Measurements from ENCODE around the gene ASCC1. TPM values are rescaled to one million over a fixed set of nuclear protein-coding genes. Genes with fewer than 3 reads are reported as not detected.

ASCC1 gene
- total RNA-seq, 1 experiment from 2014 or later: 40.2 TPM

DNA sequence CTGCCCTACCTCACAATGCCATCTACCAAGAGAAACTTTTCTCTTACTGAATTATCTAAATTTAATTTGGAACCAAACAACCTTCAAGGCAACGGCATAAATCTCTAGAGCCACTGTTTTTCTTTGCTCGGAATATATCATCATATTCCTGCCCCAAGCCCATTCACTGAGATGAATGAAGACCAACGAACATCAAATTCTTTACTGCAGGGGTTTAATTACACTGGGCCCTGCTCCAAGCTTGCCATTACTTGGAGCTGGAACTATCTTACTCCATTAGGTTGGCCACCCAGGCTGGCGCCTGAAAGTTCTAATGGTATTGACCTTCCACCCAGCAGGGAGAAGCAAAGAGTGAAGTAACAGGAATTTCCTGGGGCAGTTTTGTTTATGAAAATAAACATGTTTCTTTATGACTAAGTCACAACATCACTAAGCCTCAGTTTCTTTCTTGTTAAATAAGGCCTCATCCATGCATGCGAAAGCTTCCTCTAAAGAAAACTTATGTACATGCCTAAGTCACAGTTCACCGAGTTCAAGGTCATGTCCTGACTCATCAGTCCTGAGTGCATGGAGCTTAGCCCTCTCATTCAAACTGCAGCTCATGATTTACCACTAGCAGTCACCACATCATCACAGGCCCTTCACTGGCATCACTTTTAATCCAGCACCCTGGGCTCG lies 42.3 kb downstream of the ASCC1 start:
- Histone ChIP-seq H3K9me3 (ENCODE audit: low read depth, low read length, poor library complexity, severe bottlenecking) (no peaks in the 10 kb centered on the region), H3K27me3 (replicated peaks; ENCODE audit: insufficient read depth, low read depth, low read length, poor library complexity) (no peaks in the 10 kb centered on the region), H3K36me3 (ENCODE audit: insufficient read depth, low read length, poor library complexity, severe bottlenecking) (no peaks in the 10 kb centered on the region), H3K4me1 (ENCODE audit: insufficient read depth, low read length, poor library complexity, severe bottlenecking) (peaks cover 45% of the 10 kb centered on the region), H3K27ac (ENCODE audit: low read depth, low read length, poor library complexity, severe bottlenecking) (peak overlapping the region; percentile 72), H3K4me3 (ENCODE audit: low read depth, low read length, poor library complexity, severe bottlenecking) (no peak overlapping the region)
- peak; percentile 84 for DNase-seq (ENCODE audit: low spot score)
- no TSS peak for BruUV-seq (replicated peaks)
- intact Hi-C loops (cut with micrococcal nuclease; ENCODE audit: unreplicated experiment): no loop called here
- CTCF ChIA-PET: interaction anchor here (0.6 to 1.6 kb wide), 2 partner anchors 9 to 48 kb away, joined by 3 to 4 read pairs; no protein-coding TSS in a partner anchor
- POLR2A ChIA-PET (ENCODE audit: low non-redundant PET): interaction anchor here (0.7 to 1.1 kb wide), 2 partner anchors 13 to 1055 kb away, joined by 3 read pairs; no protein-coding TSS in a partner anchor
- TF ChIP-seq CTCF (conservative IDR thresholded peaks at IDR 0.05; ENCODE audit: low read depth, low read length) (no peak), EZH2 (IDR thresholded peaks at IDR 0.05; ENCODE audit: borderline replicate concordance, low read depth, low read length, poor library complexity, severe bottlenecking) (no peak)

DNA sequence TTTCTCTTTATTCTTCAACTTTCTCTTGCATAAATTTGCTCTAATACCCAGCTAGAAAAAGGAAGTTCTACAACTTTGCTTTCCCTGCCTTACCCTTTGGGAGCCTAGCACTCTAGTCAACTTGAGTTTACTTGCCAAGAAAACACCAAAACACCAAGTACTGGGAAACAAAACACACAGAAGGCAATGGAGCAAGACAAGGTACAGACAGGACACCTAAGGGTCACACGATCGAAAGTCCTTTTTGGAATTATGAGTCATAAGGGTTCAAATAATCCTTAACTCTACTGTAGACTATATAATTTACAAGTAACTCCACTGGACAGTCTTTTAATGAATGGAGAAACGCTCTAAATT lies 42.8 kb downstream of the ASCC1 start:
- Histone ChIP-seq H3K27me3 (replicated peaks; ENCODE audit: insufficient read depth, low read depth, low read length, poor library complexity) (no peaks in the 10 kb centered on the region), H3K4me1 (ENCODE audit: insufficient read depth, low read length, poor library complexity, severe bottlenecking) (peaks cover 45% of the 10 kb centered on the region), H3K27ac (ENCODE audit: low read depth, low read length, poor library complexity, severe bottlenecking) (peak overlapping the region; percentile 72), H3K9me3 (ENCODE audit: low read depth, low read length, poor library complexity, severe bottlenecking) (no peaks in the 10 kb centered on the region), H3K4me3 (ENCODE audit: low read depth, low read length, poor library complexity, severe bottlenecking) (no peak overlapping the region), H3K36me3 (ENCODE audit: insufficient read depth, low read length, poor library complexity, severe bottlenecking) (no peaks in the 10 kb centered on the region)
- BruUV-seq (replicated peaks): no TSS peak
- TF ChIP-seq EZH2 (IDR thresholded peaks at IDR 0.05; ENCODE audit: borderline replicate concordance, low read depth, low read length, poor library complexity, severe bottlenecking): no peak
- TF ChIP-seq CTCF (conservative IDR thresholded peaks at IDR 0.05; ENCODE audit: low read depth, low read length): no peak
- intact Hi-C loops (cut with micrococcal nuclease; ENCODE audit: unreplicated experiment): no loop called here
- ChIA-PET POLR2A (ENCODE audit: low non-redundant PET) (no interaction called here), CTCF (interaction anchor here (1.6 kb wide), 1 partner anchor 47 kb away, joined by 4 read pairs; no protein-coding TSS in a partner anchor)
- peak; percentile 24 for DNase-seq (ENCODE audit: low spot score)

DNA sequence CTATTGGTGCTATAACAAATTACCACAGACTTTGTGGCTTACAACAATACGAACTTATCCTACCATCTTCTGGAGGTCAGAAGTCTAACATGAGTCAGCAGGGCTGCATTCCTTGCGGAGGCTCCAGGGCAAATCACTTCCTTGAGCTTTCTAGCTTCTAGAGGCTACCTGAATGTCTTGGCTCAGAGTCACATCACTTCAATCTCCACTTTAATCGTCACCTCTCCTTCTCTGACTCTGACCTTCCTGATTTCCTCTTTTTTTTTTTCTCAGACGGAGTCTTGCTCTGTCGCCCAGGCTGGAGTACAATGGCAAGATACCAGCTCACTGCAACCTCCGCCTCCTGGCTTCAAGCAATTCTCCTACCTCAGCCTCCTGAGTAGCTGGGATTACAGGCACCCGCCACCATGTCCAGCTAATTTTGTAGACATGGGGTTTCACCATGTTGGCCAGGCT lies 44.9 kb downstream of the ASCC1 start:
- no peaks in the 10 kb centered on the region for H3K27me3 ChIP-seq (replicated peaks; ENCODE audit: insufficient read depth, low read depth, low read length, poor library complexity)
- intact Hi-C loops (cut with micrococcal nuclease; ENCODE audit: unreplicated experiment): no loop called here
- ChIA-PET POLR2A (ENCODE audit: low non-redundant PET) (no interaction called here), CTCF (no interaction called here)
- H3K27ac ChIP-seq (ENCODE audit: low read depth, low read length, poor library complexity, severe bottlenecking): peak overlapping the region; percentile 22
- no peaks in the 10 kb centered on the region for H3K9me3 ChIP-seq (ENCODE audit: low read depth, low read length, poor library complexity, severe bottlenecking)
- no peak overlapping the region for H3K4me3 ChIP-seq (ENCODE audit: low read depth, low read length, poor library complexity, severe bottlenecking)
- TF ChIP-seq EZH2 (IDR thresholded peaks at IDR 0.05; ENCODE audit: borderline replicate concordance, low read depth, low read length, poor library complexity, severe bottlenecking) (no peak), CTCF (conservative IDR thresholded peaks at IDR 0.05; ENCODE audit: low read depth, low read length) (no peak)
- no TSS peak for BruUV-seq (replicated peaks)
- H3K4me1 ChIP-seq (ENCODE audit: insufficient read depth, low read length, poor library complexity, severe bottlenecking): peaks cover 35% of the 10 kb centered on the region
- no peaks in the 10 kb centered on the region for H3K36me3 ChIP-seq (ENCODE audit: insufficient read depth, low read length, poor library complexity, severe bottlenecking)
- peak; percentile 50 for DNase-seq (ENCODE audit: low spot score)
